Epithelial cell of esophagus (primary cell): ENCODE data around the gene NEMP2.

Experiments
- DNase-seq: peaks from one replicate; pipeline ENCODE4 v3.0.0; 2010; ENCODE audit warnings: low read depth
- H3K4me3 ChIP-seq: 2 replicates; pipeline ENCODE4 v1.5.1; 2011; ENCODE audit warnings: mild to moderate bottlenecking, low read length, control low read depth
- CTCF ChIP-seq: IDR thresholded peaks from 2 replicates; pipeline ENCODE4 v1.5.1; 2011; ENCODE audit warnings: low read depth, mild to moderate bottlenecking, low read length, control low read depth, inconsistent platforms; ENCODE audit not compliant: insufficient read depth; ENCODE audit errors: missing control alignments

Gene NEMP2

GRCh38 chr2:190527918-190528317 lies 6.6 kb downstream of the NEMP2 start:
- no peak overlapping the region for H3K4me3 ChIP-seq
- no peak for TF ChIP-seq CTCF
- DNase-seq, result no peak

GRCh38 chr2:190527214-190527613 lies 7.3 kb downstream of the NEMP2 start:
- no peak overlapping the region for H3K4me3 ChIP-seq
- DNase-seq, result no peak
- no peak for TF ChIP-seq CTCF

GRCh38 chr2:190526105-190526750 lies 8.3 kb downstream of the NEMP2 start:
- no peak for DNase-seq
- no peak overlapping the region for H3K4me3 ChIP-seq
- no peak for TF ChIP-seq CTCF

- no peak overlapping the region for H3K4me3 ChIP-seq
- TF ChIP-seq CTCF, result no peak
- no peak for DNase-seq
Measured at GRCh38 chr2:190524928-190525327, 9.6 kb downstream of the NEMP2 start.

GRCh38 chr2:190519975-190520767 lies 14.4 kb downstream of the NEMP2 start:
- no peak overlapping the region for H3K4me3 ChIP-seq
- DNase-seq, result no peak
- no peak for TF ChIP-seq CTCF

GRCh38 chr2:190517468-190517867 lies 17.1 kb downstream of the NEMP2 start:
- H3K4me3 ChIP-seq, result no peak overlapping the region
- TF ChIP-seq CTCF, result no peak
- DNase-seq, result no peak
